DMS153 treated with DMSO at 0.1 percent for 48 hours (cell line): Measurements from ENCODE around the gene PEX14.

Experiments used
- DNase-seq: peaks from one replicate; lab custom pipeline; 2025; ENCODE audit not compliant: unreplicated experiment; lab: John Stamatoyannopoulos, UW

PEX14 gene

DNA sequence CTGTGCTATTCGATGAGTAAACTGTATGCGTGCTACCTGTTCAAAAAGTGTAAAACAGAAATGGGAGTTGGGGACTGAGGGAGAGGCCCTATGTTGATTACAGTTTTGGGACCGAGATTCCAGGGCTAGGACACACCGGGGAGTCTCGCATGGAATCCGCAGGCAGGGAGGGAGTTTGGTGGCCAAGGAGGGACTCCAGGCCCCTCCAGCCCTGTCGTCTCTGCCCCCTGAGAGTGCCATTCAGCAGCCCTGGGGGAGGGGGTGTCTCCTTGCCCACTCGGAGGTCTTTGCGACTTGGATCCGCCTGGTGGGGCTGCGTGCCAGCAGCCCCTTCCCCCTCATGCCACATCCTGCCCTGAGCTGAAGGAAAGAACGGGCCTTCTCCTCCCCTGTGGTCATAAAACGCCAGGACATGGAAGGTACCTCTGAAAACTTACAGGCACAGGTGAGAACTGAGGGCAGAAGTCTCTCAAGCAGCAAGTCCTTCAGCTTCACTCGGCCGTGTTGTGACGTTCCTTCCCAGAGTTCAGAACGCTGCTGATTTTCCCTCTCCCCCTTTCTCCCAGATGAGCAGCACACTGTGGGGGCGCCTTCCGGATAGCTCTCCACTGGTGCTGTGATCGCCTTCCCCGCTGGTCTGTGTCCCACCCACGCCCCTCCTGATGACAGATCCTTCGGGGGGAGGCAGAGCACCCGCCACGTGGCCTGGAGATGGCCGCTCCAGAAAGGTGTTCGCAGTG, 141.4 kb downstream of the PEX14 start:
- no peak for DNase-seq

DNA sequence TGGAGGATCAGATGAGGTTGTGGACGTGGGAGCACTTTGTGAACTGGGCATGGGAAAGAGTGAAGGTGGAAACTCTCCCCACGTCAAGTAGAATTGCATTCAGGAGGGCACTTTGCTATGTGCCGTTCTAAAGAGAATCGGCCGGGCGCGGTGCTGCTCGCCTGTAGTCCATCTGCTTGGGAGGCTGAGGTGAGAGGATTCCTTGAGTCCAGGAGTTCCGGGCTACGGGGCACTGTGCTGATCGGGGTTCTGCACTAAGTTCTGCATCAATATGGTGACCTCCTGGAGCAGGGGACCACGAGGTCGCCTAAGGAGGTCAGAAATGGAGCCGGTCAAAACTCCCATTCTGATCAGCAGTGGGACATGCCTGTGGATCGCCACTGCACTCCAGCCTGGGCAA, 141.9 kb downstream of the PEX14 start:
- no peak for DNase-seq

DNA sequence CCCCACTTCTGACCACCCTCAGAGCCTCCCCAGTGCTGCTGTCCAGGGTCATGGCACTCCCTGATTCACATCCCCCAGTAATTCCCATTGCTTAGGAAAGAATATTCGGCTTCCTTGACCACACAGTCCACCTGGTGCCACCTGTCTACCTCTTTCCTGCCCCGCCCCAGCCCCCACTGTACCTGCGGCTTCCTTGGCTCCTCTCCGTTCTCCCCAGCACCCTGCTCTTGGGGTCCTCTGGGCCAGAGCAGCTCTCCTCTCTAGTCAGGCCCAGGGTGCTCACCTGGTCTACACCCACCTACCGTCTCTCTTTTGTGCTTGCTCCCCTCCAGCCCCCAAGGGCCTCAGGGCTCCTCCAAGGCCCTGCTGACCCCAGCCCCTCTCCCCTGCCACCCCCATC, 142.6 kb downstream of the PEX14 start:
- DNase-seq = no peak

- DNase-seq = no peak
Observed at GRCh38 chr1:10617931-10618885, 143.5 kb downstream of the PEX14 start.

GRCh38 chr1:10620776-10621175, 146.0 kb downstream of the PEX14 start:
- DNase-seq = no peak

DNA sequence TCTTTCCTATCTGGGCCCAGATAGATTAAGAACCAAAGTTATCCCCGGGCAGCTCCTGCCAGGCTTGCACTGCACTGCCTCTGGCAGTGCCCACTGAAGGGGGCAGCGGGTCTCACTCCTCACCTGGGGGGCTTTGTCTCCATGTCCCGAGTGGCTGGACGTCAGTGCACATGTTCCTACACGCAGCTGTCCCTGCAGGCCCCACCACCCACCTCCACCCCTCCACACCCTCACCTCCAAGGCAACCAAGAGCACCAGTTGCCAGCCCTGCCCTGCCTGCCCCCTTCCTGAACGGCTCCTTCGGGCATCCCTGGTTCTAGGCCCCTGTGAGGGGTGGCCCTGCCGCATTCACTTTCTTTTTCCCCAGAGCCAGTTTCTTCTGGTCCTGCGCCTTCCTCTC, 147.2 kb downstream of the PEX14 start:
- DNase-seq = no peak

- no peak for DNase-seq
Observed at GRCh38 chr1:10622910-10623685, 148.3 kb downstream of the PEX14 start.

DNA sequence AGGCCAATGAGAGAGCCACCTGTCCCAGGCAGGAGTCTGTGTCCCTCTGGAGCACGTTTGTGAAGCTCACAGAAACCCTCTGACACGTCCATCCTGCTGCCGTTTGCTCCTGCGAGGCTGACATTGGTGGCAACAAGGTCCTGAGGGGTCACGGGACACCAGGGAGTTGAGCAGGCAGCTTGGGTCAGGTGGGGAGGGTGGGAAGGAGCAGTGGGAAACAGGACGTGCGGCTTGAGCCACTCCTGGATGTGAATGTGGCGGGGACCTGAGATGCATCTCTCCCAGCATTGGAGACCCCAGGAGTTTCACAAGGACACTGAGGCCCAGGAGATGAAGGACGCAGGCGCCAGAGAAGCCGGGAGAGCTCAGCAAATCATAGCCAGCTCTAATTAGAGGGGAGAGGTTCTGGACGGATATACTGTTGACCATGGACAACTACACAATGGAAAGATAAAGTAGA, 149.0 kb downstream of the PEX14 start:
- no peak for DNase-seq

DNA sequence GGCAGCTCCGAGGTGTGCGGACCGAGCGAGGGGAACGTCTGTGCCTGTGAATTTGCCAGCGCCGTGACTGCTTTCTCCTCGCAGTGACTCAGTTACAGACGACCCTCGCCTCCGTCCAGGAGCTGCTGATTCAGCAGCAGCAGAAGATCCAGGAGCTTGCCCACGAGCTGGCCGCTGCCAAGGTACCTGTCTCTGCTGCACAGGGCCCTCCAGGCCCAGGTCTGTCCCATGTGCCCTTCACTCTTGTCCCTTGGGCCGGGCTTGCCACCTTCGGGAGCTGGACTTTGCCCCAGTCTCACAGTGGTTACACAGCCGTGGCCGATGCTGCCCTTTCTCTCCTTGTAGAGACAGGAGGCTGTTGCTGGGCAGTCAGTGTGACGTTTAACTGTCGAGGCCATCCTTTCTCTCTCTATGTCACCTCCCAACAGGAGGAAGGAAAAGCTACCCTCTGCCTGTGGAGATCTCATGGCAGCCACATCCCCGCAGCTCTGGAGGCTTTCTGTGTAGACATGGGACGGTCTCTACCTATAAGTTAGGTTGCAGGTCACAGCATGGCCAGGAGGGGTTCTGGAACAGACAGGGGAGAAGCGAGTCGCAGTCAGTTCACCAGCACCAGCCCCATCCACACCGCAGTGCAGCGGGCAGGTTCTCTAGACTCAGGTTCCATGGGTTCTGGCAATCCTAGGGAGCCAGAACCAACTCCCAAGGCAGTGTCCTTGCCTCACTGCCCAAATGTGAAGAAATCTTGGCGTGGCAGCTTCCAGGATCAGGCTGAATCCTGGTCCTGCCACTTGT, 149.7 kb downstream of the PEX14 start:
- no peak for DNase-seq

DNA sequence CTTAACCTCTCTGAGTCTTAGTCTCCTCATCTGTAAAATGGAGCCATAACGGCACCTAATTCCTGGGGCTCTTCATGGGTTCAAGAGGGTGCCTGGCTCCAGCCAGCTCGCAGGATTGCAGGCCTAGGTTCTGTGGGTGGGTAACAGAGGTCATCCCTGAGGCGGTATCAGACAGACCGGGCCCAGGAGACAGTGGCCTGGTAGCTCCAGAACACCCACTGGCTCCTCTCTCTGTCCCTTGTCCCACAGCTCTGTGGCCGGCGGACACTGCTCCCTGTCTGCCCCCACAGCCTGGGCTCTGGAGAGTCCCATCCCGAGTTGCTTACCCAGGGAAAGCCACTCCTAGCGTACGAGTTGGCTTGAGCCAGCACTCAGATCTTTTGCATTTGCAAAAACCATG, 150.3 kb downstream of the PEX14 start:
- no peak for DNase-seq

- DNase-seq = no peak
Observed at GRCh38 chr1:10625554-10625953, 150.8 kb downstream of the PEX14 start.

DNA sequence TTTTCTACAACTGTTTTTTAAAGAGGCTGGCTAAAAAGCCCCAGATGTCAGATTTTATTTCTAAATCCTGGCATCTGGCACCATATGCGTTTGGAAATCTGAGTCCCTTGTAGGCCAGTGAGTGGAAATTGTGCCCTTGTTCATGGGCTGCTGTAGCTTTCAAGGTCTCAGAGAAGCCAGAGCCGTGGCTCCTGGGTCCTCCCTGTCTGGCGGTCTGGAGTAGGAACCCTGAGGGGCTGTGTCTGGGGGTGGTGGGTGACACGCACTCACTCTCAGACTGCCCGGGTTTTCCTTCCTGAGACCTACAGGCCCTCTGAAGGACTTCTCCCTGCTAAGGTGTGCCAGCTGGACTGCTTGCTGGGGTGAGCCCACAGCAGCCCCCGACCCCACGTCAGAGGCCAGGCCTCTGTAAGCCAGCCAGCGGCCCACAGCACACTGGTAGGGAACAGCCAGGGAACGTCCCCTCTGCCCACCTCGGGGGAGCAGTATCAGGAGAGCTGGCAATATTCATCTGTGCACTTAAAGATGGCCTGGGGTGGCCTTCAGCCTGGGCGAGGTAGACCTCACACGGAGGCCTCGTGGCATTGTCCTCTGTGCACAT, 151.5 kb downstream of the PEX14 start:
- no peak for DNase-seq

- no peak for DNase-seq
Observed at GRCh38 chr1:10626791-10627410, 152.2 kb downstream of the PEX14 start.

GRCh38 chr1:10628685-10629084, 153.9 kb downstream of the PEX14 start:
- DNase-seq = no peak

- DNase-seq = no peak
Observed at GRCh38 chr1:10629091-10629815, 154.5 kb downstream of the PEX14 start.

GRCh38 chr1:10629816-10630571, 155.2 kb downstream of the PEX14 start:
- no peak for DNase-seq

DNA sequence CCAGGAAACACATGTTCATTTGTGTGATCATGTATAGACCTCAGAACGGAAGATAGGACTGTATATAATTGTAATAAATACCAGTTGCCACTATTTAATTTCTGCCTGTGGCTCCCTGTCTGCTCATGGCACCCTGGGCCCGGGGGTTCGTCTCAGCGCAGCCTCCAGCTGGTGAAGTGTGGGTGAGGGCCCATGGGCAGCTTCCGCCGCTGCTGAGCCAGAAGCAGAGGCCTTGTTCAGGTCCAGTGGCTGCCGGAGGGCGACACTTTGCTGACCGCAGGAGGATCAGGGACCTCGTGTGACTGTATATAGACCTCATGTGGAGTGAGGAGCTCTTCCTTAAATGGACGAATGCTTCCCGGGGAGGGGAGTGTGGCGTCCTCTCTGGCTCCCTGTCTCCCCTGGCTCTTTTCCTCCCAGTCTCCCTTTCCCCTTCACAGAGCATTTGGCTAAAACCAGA, 155.9 kb downstream of the PEX14 start:
- no peak for DNase-seq

GRCh38 chr1:10631121-10631810, 156.5 kb downstream of the PEX14 start:
- peak; percentile 34 for DNase-seq
